ENCODE data around the gene KRTAP5-7. TPM values are rescaled to one million over a fixed set of nuclear protein-coding genes. Genes with fewer than 3 reads are reported as not detected.

Gene KRTAP5-7
- total and polyA plus RNA-seq, 4 donors, result 0.19 TPM; not detected in 3

DNA sequence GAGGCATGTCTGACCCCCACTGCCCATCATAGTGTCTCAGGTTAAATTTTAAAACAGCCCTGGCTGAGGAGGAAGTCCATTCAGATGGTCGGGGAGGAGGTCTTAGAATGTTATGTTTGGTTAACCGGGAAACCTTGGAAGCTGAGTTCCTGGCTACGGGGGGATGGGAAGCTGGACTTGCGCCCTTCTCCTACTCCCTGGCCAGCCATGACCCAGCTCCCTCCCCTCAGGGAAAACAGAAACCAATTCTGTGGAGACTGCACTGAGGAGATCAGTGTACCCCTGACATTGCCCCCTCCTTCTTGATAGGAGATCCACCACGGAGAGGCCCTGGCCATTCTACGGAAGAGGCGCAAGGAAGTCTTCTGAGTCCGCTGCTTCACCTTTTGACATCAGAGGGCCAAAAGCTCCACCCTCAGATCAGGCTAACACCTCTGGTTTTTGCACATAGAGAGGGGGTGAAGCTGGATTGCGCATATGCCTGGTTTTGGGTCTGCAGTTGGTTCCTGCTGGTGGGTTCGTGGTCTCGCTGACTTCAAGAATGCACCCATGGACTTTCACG lies 18.4 kb downstream of the KRTAP5-7 start:
- TF ChIP-seq NR2F2 (IDR thresholded peaks at IDR 0.05), result no peak
- TF ChIP-seq TAF1 (conservative IDR thresholded peaks at IDR 0.05), result no peak
- TF ChIP-seq, protein P1, sequence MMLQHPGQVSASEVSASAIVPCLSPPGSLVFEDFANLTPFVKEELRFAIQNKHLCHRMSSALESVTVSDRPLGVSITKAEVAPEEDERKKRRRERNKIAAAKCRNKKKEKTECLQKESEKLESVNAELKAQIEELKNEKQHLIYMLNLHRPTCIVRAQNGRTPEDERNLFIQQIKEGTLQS (IDR thresholded peaks at IDR 0.05), result no peak
- TF ChIP-seq, protein P2, sequence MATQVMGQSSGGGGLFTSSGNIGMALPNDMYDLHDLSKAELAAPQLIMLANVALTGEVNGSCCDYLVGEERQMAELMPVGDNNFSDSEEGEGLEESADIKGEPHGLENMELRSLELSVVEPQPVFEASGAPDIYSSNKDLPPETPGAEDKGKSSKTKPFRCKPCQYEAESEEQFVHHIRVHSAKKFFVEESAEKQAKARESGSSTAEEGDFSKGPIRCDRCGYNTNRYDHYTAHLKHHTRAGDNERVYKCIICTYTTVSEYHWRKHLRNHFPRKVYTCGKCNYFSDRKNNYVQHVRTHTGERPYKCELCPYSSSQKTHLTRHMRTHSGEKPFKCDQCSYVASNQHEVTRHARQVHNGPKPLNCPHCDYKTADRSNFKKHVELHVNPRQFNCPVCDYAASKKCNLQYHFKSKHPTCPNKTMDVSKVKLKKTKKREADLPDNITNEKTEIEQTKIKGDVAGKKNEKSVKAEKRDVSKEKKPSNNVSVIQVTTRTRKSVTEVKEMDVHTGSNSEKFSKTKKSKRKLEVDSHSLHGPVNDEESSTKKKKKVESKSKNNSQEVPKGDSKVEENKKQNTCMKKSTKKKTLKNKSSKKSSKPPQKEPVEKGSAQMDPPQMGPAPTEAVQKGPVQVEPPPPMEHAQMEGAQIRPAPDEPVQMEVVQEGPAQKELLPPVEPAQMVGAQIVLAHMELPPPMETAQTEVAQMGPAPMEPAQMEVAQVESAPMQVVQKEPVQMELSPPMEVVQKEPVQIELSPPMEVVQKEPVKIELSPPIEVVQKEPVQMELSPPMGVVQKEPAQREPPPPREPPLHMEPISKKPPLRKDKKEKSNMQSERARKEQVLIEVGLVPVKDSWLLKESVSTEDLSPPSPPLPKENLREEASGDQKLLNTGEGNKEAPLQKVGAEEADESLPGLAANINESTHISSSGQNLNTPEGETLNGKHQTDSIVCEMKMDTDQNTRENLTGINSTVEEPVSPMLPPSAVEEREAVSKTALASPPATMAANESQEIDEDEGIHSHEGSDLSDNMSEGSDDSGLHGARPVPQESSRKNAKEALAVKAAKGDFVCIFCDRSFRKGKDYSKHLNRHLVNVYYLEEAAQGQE (IDR thresholded peaks at IDR 0.05), result no peak
- TF ChIP-seq YY1 (IDR thresholded peaks at IDR 0.05), result no peak
- no peak for DNase-seq (ENCODE audit: low spot score)
- Histone ChIP-seq H3K27me3 (ENCODE audit: control insufficient read depth in 4 of 4, insufficient read depth in 4 of 4, low read length in 3 of 4) (no peaks in the 10 kb centered on the region), H3K27ac (ENCODE audit: low read depth in 1 of 2, low read length in 2 of 2) (no peak overlapping the region), H3K36me3 (ENCODE audit: control insufficient read depth in 4 of 4, insufficient read depth in 3 of 4, low read depth in 1 of 4, low read length in 3 of 4) (no peaks in the 10 kb centered on the region), H3K9me3 (ENCODE audit: control insufficient read depth in 4 of 4, low read length in 3 of 4) (no peaks in the 10 kb centered on the region), H3K9ac (ENCODE audit: low read depth in 1 of 2, low read length in 2 of 2) (no peak overlapping the region), H3K4me3 (ENCODE audit: low read depth in 1 of 3, low read length in 3 of 3) (no peak overlapping the region), H3K4me1 (ENCODE audit: control insufficient read depth in 4 of 4, insufficient read depth in 4 of 4, low read length in 3 of 4) (no peaks in the 10 kb centered on the region)
- 82% methylated on average over 12 of the region's 12 CpGs for WGBS

DNA sequence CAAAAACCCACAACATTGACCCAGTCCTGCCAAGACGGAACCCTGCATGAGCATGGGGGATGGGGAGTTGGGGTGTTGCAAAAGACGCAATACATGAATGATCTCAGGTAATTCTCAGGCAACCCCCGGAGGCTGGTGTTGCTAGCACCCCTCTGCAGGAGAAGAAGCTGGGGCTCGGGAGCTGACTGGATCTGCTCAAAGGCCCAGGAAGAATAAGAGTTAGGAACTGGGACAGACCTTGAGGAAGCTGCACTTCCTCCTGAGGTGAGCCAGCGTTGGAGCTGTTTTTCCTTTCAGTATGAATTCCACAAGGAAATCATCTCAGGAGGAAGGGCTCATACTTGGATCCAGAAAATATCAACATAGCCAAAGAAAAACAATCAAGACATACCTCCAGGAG lies 21.1 kb downstream of the KRTAP5-7 start, which contains the start of gene KRTAP5-9:
Gene KRTAP5-9 (plus strand): TSS at position 301 of the 400 bp plus-strand sequence. CDS start 238 bp downstream, outside the sequence.
- Histone ChIP-seq H3K4me1 (ENCODE audit: control insufficient read depth in 4 of 4, insufficient read depth in 4 of 4, low read length in 3 of 4) (no peaks in the 10 kb centered on the region), H3K36me3 (ENCODE audit: control insufficient read depth in 4 of 4, insufficient read depth in 3 of 4, low read depth in 1 of 4, low read length in 3 of 4) (no peaks in the 10 kb centered on the region), H3K9ac (ENCODE audit: low read depth in 1 of 2, low read length in 2 of 2) (no peak within 1 kb of the TSS), H3K27me3 (ENCODE audit: control insufficient read depth in 4 of 4, insufficient read depth in 4 of 4, low read length in 3 of 4) (no peaks in the 10 kb centered on the region), H3K9me3 (ENCODE audit: control insufficient read depth in 4 of 4, low read length in 3 of 4) (no peaks in the 10 kb centered on the region), H3K4me3 (ENCODE audit: low read depth in 1 of 3, low read length in 3 of 3) (no peak within 1 kb of the TSS), H3K27ac (ENCODE audit: low read depth in 1 of 2, low read length in 2 of 2) (no peak within 1 kb of the TSS)
- WGBS, result 91% methylated on average over 5 of the region's 5 CpGs
- TF ChIP-seq FOXA1 (IDR thresholded peaks at IDR 0.05) (no peak), RXRA (IDR thresholded peaks at IDR 0.05) (no peak), TAF1 (conservative IDR thresholded peaks at IDR 0.05) (no peak), NR2F2 (IDR thresholded peaks at IDR 0.05) (no peak), YY1 (IDR thresholded peaks at IDR 0.05) (no peak), EGR1 (IDR thresholded peaks at IDR 0.05; ENCODE audit: low read depth in 2 of 2) (no peak), HNF4A (conservative IDR thresholded peaks at IDR 0.05) (no peak), RAD21 (IDR thresholded peaks at IDR 0.05) (no peak), JUND (IDR thresholded peaks at IDR 0.05) (no peak), FOXA2 (IDR thresholded peaks at IDR 0.05) (no peak)
- TF ChIP-seq, protein P3, sequence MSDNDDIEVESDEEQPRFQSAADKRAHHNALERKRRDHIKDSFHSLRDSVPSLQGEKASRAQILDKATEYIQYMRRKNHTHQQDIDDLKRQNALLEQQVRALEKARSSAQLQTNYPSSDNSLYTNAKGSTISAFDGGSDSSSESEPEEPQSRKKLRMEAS (IDR thresholded peaks at IDR 0.05), result no peak
- TF ChIP-seq, protein P2 (IDR thresholded peaks at IDR 0.05), result no peak
- TF ChIP-seq, protein P4, sequence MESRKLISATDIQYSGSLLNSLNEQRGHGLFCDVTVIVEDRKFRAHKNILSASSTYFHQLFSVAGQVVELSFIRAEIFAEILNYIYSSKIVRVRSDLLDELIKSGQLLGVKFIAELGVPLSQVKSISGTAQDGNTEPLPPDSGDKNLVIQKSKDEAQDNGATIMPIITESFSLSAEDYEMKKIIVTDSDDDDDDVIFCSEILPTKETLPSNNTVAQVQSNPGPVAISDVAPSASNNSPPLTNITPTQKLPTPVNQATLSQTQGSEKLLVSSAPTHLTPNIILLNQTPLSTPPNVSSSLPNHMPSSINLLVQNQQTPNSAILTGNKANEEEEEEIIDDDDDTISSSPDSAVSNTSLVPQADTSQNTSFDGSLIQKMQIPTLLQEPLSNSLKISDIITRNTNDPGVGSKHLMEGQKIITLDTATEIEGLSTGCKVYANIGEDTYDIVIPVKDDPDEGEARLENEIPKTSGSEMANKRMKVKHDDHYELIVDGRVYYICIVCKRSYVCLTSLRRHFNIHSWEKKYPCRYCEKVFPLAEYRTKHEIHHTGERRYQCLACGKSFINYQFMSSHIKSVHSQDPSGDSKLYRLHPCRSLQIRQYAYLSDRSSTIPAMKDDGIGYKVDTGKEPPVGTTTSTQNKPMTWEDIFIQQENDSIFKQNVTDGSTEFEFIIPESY (IDR thresholded peaks at IDR 0.05), result no peak
- DNase-seq (ENCODE audit: low spot score), result no peak
